B cell (primary cell): Measurements from ENCODE around the gene ATP8B1. TPM values are rescaled to one million over a fixed set of nuclear protein-coding genes. Genes with fewer than 3 reads are reported as not detected.
A peak's percentile ranks its signal among the peaks of the same experiment; 100 is the strongest.

Source experiments
- ATAC-seq: fragments of 200-7000 bp; cut with Tn5 transposase; one replicate; pipeline ENCODE4 v1.10.0; 2021; ENCODE audit warnings: low read depth, mild to moderate bottlenecking, moderate number of reproducible peaks, moderate library complexity
- CTCF ChIA-PET: fragments of 350-600 bp; sonication (Branson Sonifier 250); formaldehyde crosslinking; loops from one replicate; lab custom pipeline; 2021; ENCODE audit warnings: antibody characterized with exemption, inconsistent platforms; lab: Charles Lee
- POLR2A ChIA-PET: fragments of 350-600 bp; sonication (Branson Sonifier 250); formaldehyde crosslinking; loops from one replicate; lab custom pipeline; 2021; ENCODE audit warnings: antibody characterized with exemption; lab: Charles Lee
- DNase-seq: peaks from one replicate; pipeline ENCODE4 v3.0.0; 2013
- H2AFZ ChIP-seq: 2 replicates; pipeline ENCODE4 v1.6.1; 2012; ENCODE audit warnings: mild to moderate bottlenecking, low read depth, low read length; ENCODE audit not compliant: insufficient read depth, poor library complexity, severe bottlenecking
- H3K27ac ChIP-seq, 2 donors: 1 replicate in 1 of 2; 2 replicates in 1 of 2; pipeline ENCODE4 v1.5.1; 2012 to 2013; ENCODE audit warnings: low read length in 2 of 2, mild to moderate bottlenecking in 2 of 2, moderate library complexity in 1 of 2
- H3K27me3 ChIP-seq, 4 experiments: fragments of 200-600 bp in 1 of 4; sonication (generic) in 1 of 4; replicated peaks in 1 of 4; 1 replicate in 2 of 4; 2 replicates in 2 of 4; pipeline versions ENCODE4 v1.6.1 to v1.7.0; 2013 to 2016; ENCODE audit warnings: low read length in 3 of 4, mild to moderate bottlenecking in 2 of 4, mixed read lengths in 1 of 4, moderate library complexity in 1 of 4; ENCODE audit not compliant: insufficient read depth in 4 of 4, control insufficient read depth in 3 of 4; ENCODE audit errors: control extremely low read depth in 1 of 4
- H3K36me3 ChIP-seq, 2 experiments: replicated peaks in 1 of 2; 1 replicate in 1 of 2; 2 replicates in 1 of 2; pipeline versions ENCODE4 v1.6.1 to v1.7.1; 2013; ENCODE audit warnings: low read length in 1 of 2; ENCODE audit not compliant: insufficient read depth in 2 of 2, control insufficient read depth in 1 of 2; ENCODE audit errors: control extremely low read depth in 1 of 2, extremely low read depth in 1 of 2
- H3K4me1 ChIP-seq, 2 donors: fragments of 200-600 bp in 1 of 2; sonication (generic) in 1 of 2; 1 replicate in 1 of 2; 2 replicates in 1 of 2; pipeline versions ENCODE4 v1.5.1 to v1.6.1; 2013 to 2017; ENCODE audit warnings: low read length in 2 of 2; ENCODE audit not compliant: control insufficient read depth in 2 of 2, insufficient read depth in 2 of 2
- H3K4me2 ChIP-seq: replicated peaks from 2 replicates; pipeline ENCODE3; 2012; ENCODE audit warnings: mild to moderate bottlenecking, low read depth, low read length; ENCODE audit not compliant: poor library complexity, severe bottlenecking
- H3K4me3 ChIP-seq, 5 experiments: fragments of 200-600 bp in 1 of 5; sonication (generic) in 1 of 5; 1 replicate in 3 of 5; 2 replicates in 2 of 5; pipeline versions ENCODE4 v1.5.1 to v1.7.0; 2011 to 2016; ENCODE audit warnings: low read length in 4 of 5, mild to moderate bottlenecking in 4 of 5, low read depth in 2 of 5, control low read depth in 1 of 5, moderate library complexity in 1 of 5; ENCODE audit not compliant: insufficient read depth in 1 of 5; ENCODE audit errors: control extremely low read depth in 1 of 5, extremely low read depth in 1 of 5
- H3K79me2 ChIP-seq: fragments of 200-600 bp; sonication (generic); one replicate; pipeline ENCODE4 v1.6.0; 2016; ENCODE audit warnings: low read length; ENCODE audit not compliant: control insufficient read depth, insufficient read depth
- H3K9ac ChIP-seq: fragments of 200-600 bp; sonication (generic); 2 replicates; pipeline ENCODE4 v1.6.1; 2017; ENCODE audit warnings: mild to moderate bottlenecking, low read length, moderate library complexity
- H3K9me3 ChIP-seq, 3 donors: one replicate each; pipeline versions ENCODE4 v1.6.1 to v1.7.1; 2013; ENCODE audit warnings: low read length in 2 of 3; ENCODE audit not compliant: control insufficient read depth in 2 of 3, insufficient read depth in 1 of 3; ENCODE audit errors: control extremely low read depth in 1 of 3
- H4K20me1 ChIP-seq: 2 replicates; pipeline ENCODE4 v1.6.0; 2012; ENCODE audit warnings: mild to moderate bottlenecking, low read length; ENCODE audit not compliant: insufficient read depth, control insufficient read depth, poor library complexity, severe bottlenecking
- H3K27ac Mint-ChIP-seq: one replicate; pipeline ENCODE4 v1.8.0; 2021; ENCODE audit warnings: mixed read lengths
- H3K27me3 Mint-ChIP-seq: one replicate; pipeline ENCODE4 v1.8.0; 2021; ENCODE audit warnings: mixed read lengths
- H3K4me1 Mint-ChIP-seq: one replicate; pipeline ENCODE4 v1.8.0; 2021; ENCODE audit warnings: mixed read lengths
- H3K4me3 Mint-ChIP-seq: one replicate; pipeline ENCODE4 v1.8.0; 2021; ENCODE audit warnings: mixed read lengths
- H3K9me3 Mint-ChIP-seq: one replicate; pipeline ENCODE4 v1.8.0; 2022; ENCODE audit warnings: mixed read lengths; ENCODE audit not compliant: insufficient read depth
- EZH2 ChIP-seq: IDR thresholded peaks from 2 replicates; pipeline ENCODE4 v1.6.1; 2012; ENCODE audit warnings: borderline replicate concordance, low read depth, mild to moderate bottlenecking, moderate library complexity, low read length; ENCODE audit not compliant: insufficient read depth, poor library complexity, severe bottlenecking
- WGBS: methylation state at CpG from one replicate; pipeline ENCODE4 v1.1.5; 2013; ENCODE audit warnings: missing lambda C conversion rate; ENCODE audit not compliant: insufficient coverage; 5-methylcytosine and 5-hydroxymethylcytosine counted together
- intact Hi-C: fragments of 100-400 bp; cut with micrococcal nuclease; formaldehyde crosslinking; loops from one replicate; pipeline ENCODE4 v1.10.0; 2022
- polyA plus RNA-seq: library from polyadenylated mRNA; depleted of rRNA; stranded (reverse); fragments of >200 nt; gene quantifications from 2 replicates; pipeline ENCODE4 v1.2.3, GENCODE V29; 2012
- total RNA-seq, 2 donors: library from RNA; stranded (reverse); fragments of 120-200 nt in 1 of 2; gene quantifications; 1 replicate in 1 of 2; 2 replicates in 1 of 2; pipeline versions ENCODE4 v1.2.3 to v1.2.4, GENCODE V29; 2013 to 2022
- TF ChIP-seq, protein P1 (sequence below): fragments of 200-600 bp; IDR thresholded peaks from one replicate; pipeline ENCODE4 v1.8.0; 2022; ENCODE audit warnings: antibody characterized with exemption, mild to moderate bottlenecking

The ATP8B1 gene
- total and polyA plus RNA-seq, 2 donors (not counting 1 experiment from before 2014, with no cell fraction given), result 0.27 TPM; not detected in 1

DNA sequence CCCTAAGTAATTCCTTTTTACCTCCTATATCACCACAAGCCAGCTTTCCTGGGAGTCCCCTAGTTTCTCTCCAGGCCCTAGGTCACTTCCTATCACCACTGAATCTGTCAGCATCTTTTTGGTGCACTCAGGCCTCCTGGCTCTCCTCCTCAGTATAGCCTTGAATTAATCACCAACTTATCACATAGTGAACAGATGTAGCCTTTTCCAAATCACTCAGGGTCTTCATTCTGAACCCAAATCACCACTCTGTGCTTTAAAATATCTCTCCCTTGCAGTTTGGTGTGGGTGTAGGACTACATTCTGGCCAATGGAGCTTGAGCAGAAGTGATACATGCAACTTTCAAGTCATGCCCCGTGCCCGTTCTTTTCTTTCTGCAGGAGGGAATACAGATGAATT is 29.6 kb upstream of the ATP8B1 start:
- DNase-seq (no peak), ATAC-seq (no peak)
- Histone ChIP-seq H2AFZ (peak overlapping the region; percentile 15), H3K9me3 (peaks cover 0 to 23% (median 4%) of the 10 kb centered on the region in 3 donors), H4K20me1 (no peaks in the 10 kb centered on the region), H3K27me3 (no peaks in the 10 kb centered on the region), H3K4me1 (peaks cover 17 to 23% of the 10 kb centered on the region in 2 donors), H3K27ac (peak overlapping the region; percentile 46 to 77), H3K79me2 (no peaks in the 10 kb centered on the region), H3K4me2 (peak overlapping the region; percentile 79), H3K9ac (no peak overlapping the region), H3K36me3 (no peaks in the 10 kb centered on the region), H3K4me3 (peak overlapping the region in 1 of 5 experiments; percentile 71)
- H3K27me3 Mint-ChIP-seq, result no peaks in the 10 kb centered on the region
- H3K4me1 Mint-ChIP-seq, result peaks cover 47% of the 10 kb centered on the region
- TF ChIP-seq EZH2, result no peak
- TF ChIP-seq, protein P1, sequence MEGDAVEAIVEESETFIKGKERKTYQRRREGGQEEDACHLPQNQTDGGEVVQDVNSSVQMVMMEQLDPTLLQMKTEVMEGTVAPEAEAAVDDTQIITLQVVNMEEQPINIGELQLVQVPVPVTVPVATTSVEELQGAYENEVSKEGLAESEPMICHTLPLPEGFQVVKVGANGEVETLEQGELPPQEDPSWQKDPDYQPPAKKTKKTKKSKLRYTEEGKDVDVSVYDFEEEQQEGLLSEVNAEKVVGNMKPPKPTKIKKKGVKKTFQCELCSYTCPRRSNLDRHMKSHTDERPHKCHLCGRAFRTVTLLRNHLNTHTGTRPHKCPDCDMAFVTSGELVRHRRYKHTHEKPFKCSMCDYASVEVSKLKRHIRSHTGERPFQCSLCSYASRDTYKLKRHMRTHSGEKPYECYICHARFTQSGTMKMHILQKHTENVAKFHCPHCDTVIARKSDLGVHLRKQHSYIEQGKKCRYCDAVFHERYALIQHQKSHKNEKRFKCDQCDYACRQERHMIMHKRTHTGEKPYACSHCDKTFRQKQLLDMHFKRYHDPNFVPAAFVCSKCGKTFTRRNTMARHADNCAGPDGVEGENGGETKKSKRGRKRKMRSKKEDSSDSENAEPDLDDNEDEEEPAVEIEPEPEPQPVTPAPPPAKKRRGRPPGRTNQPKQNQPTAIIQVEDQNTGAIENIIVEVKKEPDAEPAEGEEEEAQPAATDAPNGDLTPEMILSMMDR, result no peak
- 62% methylated on average over 2 of the region's 2 CpGs for WGBS
- ChIA-PET POLR2A (no interaction called here), CTCF (interaction anchor here (1.4 kb wide), 1 partner anchor 289 kb away, joined by 5 read pairs; no protein-coding TSS in a partner anchor)
- peak overlapping the region; percentile 85 for H3K4me3 Mint-ChIP-seq
- H3K27ac Mint-ChIP-seq, result peak overlapping the region; percentile 83
- H3K9me3 Mint-ChIP-seq, result peaks cover 3% of the 10 kb centered on the region
- intact Hi-C loops, result loop anchor here (5.0 to 10.0 kb wide), 3 partner anchors 85 to 1178 kb away; partner anchors contain the start of genes NEDD4L and WDR7

DNA sequence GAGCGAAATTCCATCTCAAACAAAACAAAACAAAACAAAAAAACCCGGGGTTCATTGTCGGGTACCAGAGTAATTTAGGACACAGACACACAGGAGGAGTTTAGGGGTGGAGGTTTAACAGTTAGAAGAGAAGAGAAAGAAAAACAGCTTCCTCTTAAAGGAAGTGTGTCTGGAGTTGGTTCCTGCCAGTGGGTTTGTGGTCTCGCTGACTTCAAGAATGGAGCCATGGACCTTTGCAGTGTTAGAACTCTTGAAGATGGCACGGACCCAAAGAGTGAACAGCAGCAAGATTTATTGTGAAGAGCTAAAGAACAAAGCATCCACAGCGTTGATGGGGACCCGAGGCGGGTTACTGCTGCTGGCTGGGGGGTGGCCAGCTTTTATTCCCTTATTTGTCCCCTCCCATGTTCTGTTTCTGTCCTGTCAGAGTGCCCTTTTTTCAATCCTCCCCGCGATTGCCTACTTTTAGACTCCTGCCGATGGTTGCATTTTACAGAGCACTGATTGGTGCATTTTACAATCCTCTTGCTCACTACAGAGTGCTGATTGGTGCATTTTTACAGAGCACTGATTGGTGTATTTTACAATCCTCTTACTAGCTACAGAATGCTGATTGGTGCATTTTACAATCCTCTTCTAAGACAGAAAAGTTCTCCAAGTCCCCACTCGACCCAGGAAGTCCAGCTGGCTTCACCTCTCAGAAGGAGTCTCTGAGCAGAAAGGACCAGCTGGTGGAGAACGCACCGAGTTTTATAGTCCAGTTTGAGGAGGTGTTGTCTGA is 28.7 kb upstream of the ATP8B1 start:
- 65% methylated on average over 7 of the region's 14 CpGs for WGBS
- peak; percentile 20 for DNase-seq
- H3K4me1 Mint-ChIP-seq, result peaks cover 44% of the 10 kb centered on the region
- Histone ChIP-seq H3K27ac (no peak overlapping the region), H3K9ac (no peak overlapping the region), H2AFZ (peak overlapping the region; percentile 34), H3K27me3 (no peaks in the 10 kb centered on the region), H3K36me3 (no peaks in the 10 kb centered on the region), H3K4me3 (peak overlapping the region in 2 of 5 experiments; percentile 11 to 19), H4K20me1 (no peaks in the 10 kb centered on the region), H3K4me1 (peaks cover 17 to 23% of the 10 kb centered on the region in 2 donors), H3K9me3 (peaks cover 0 to 19% (median 4%) of the 10 kb centered on the region in 3 donors), H3K79me2 (no peaks in the 10 kb centered on the region), H3K4me2 (peak overlapping the region; percentile 54)
- TF ChIP-seq, protein P1, result no peak
- no peak for TF ChIP-seq EZH2
- H3K27ac Mint-ChIP-seq, result peak overlapping the region; percentile 51
- H3K27me3 Mint-ChIP-seq, result no peaks in the 10 kb centered on the region
- peak overlapping the region; percentile 60 for H3K4me3 Mint-ChIP-seq
- ATAC-seq, result no peak
- ChIA-PET POLR2A (no interaction called here), CTCF (interaction anchor here (0.9 kb wide), 1 partner anchor 12 kb away, joined by 4 read pairs; no protein-coding TSS in a partner anchor)
- intact Hi-C loops, result loop anchor here (5.0 to 10.0 kb wide), 3 partner anchors 84 to 1177 kb away; partner anchors contain the start of genes NEDD4L and WDR7
- peaks cover 1% of the 10 kb centered on the region for H3K9me3 Mint-ChIP-seq
